ENCODE data around the gene DIPK2B.

DNA sequence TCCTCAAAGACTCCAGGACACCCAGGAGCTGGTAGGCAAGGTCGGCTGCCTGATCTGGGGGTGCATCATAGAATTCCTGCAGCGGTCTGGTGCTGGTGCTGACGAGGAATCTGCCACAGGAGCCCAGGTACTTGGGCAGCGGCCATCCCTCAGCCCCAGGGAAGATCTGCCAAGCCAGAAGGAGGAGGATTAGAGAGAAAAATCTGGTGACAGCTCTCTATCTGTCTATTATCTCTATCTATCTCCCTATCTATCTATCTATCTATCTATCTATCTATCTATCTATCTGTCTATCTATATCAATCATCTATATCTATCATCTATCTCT lies 46.7 kb downstream of the DIPK2B start:
- TF ChIP-seq, protein P1, sequence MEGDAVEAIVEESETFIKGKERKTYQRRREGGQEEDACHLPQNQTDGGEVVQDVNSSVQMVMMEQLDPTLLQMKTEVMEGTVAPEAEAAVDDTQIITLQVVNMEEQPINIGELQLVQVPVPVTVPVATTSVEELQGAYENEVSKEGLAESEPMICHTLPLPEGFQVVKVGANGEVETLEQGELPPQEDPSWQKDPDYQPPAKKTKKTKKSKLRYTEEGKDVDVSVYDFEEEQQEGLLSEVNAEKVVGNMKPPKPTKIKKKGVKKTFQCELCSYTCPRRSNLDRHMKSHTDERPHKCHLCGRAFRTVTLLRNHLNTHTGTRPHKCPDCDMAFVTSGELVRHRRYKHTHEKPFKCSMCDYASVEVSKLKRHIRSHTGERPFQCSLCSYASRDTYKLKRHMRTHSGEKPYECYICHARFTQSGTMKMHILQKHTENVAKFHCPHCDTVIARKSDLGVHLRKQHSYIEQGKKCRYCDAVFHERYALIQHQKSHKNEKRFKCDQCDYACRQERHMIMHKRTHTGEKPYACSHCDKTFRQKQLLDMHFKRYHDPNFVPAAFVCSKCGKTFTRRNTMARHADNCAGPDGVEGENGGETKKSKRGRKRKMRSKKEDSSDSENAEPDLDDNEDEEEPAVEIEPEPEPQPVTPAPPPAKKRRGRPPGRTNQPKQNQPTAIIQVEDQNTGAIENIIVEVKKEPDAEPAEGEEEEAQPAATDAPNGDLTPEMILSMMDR (conservative IDR thresholded peaks at IDR 0.05; ENCODE audit: low read depth, low read length): no peak
- TF ChIP-seq EZH2 (IDR thresholded peaks at IDR 0.05; ENCODE audit: borderline replicate concordance, low read depth, low read length, poor library complexity, severe bottlenecking): no peak

Measured in A673 (cell line).